ENCODE data around the gene IL5.

- no peak for TF ChIP-seq CTCF (conservative IDR thresholded peaks at IDR 0.05; ENCODE audit: low read depth, low read length)
- TF ChIP-seq USF2 (IDR thresholded peaks at IDR 0.05; ENCODE audit: low read depth, low read length): no peak
- TF ChIP-seq CHD1 (IDR thresholded peaks at IDR 0.05; ENCODE audit: low read depth, low read length): no peak
- no peak for TF ChIP-seq RFX5 (IDR thresholded peaks at IDR 0.05; ENCODE audit: low read depth, low read length)
- TF ChIP-seq POLR2A (IDR thresholded peaks at IDR 0.05; ENCODE audit: low read depth, low read length): no peak
These were observed 14.3 kb downstream of the IL5 start for GRCh38 chr5:132528866-132529634.

All from IMR-90 (cell line).